GM23338 (cell line): Measurements from ENCODE around the gene RBL2. TPM values are rescaled to one million over a fixed set of nuclear protein-coding genes. Genes with fewer than 3 reads are reported as not detected.
A peak's percentile ranks its signal among the peaks of the same experiment; 100 is the strongest.

Experiments used
- ATAC-seq: fragments of 200-7000 bp; cut with Tn5 transposase; 3 replicates; pipeline ENCODE4 v1.9.1; 2020
- DNase-seq: peaks from one replicate; pipeline ENCODE4 v3.0.0-alpha.2; 2015; ENCODE audit warnings: low spot score
- H2AFZ ChIP-seq: fragments of 200-600 bp; sonication (generic); 2 replicates; pipeline ENCODE4 v1.8.0; 2016; ENCODE audit warnings: antibody characterized with exemption, mild to moderate bottlenecking, moderate library complexity
- H3F3A ChIP-seq: fragments of 200-600 bp; sonication (generic); replicated peaks from 2 replicates; pipeline ENCODE4 v1.8.0; 2017; ENCODE audit warnings: antibody characterized with exemption, mixed run types, low read depth
- H3K27ac ChIP-seq: fragments of 200-600 bp; sonication (generic); 2 replicates; pipeline ENCODE4 v1.6.1; 2016; ENCODE audit warnings: low read depth
- H3K27me3 ChIP-seq: fragments of 200-600 bp; sonication (generic); 2 replicates; pipeline ENCODE4 v1.8.0; 2016; ENCODE audit warnings: mild to moderate bottlenecking, mixed run types, moderate library complexity; ENCODE audit not compliant: insufficient read depth
- H3K36me3 ChIP-seq: fragments of 200-600 bp; sonication (generic); 2 replicates; pipeline ENCODE4 v1.8.0; 2016; ENCODE audit warnings: mild to moderate bottlenecking; ENCODE audit not compliant: insufficient read depth
- H3K4me1 ChIP-seq: fragments of 200-600 bp; sonication (generic); 2 replicates; pipeline ENCODE4 v1.8.0; 2016; ENCODE audit warnings: mild to moderate bottlenecking, moderate library complexity; ENCODE audit not compliant: insufficient read depth
- H3K4me2 ChIP-seq: fragments of 200-600 bp; sonication (generic); 2 replicates; pipeline ENCODE4 v1.7.1; 2017; ENCODE audit warnings: mixed run types
- H3K4me3 ChIP-seq: fragments of 200-600 bp; sonication (generic); 2 replicates; pipeline ENCODE4 v1.6.1; 2016; ENCODE audit warnings: mixed run types
- H3K79me2 ChIP-seq: fragments of 200-600 bp; sonication (generic); replicated peaks from 2 replicates; pipeline ENCODE4 v1.8.0; 2017; ENCODE audit warnings: mild to moderate bottlenecking; ENCODE audit not compliant: insufficient read depth
- H3K9me2 ChIP-seq: fragments of 200-600 bp; sonication (generic); 2 replicates; pipeline ENCODE4 v1.8.0; 2017; ENCODE audit not compliant: insufficient read depth
- H4K20me1 ChIP-seq: fragments of 200-600 bp; sonication (generic); replicated peaks from 2 replicates; pipeline ENCODE4 v1.8.0; 2017; ENCODE audit warnings: mild to moderate bottlenecking; ENCODE audit not compliant: insufficient read depth
- H3K27ac Mint-ChIP-seq: 2 replicates; pipeline ENCODE4 v1.8.0; 2020; ENCODE audit warnings: inconsistent platforms, mild to moderate bottlenecking, moderate library complexity, mixed read lengths
- H3K27me3 Mint-ChIP-seq: 3 replicates; pipeline ENCODE4 v1.8.0; 2022; ENCODE audit warnings: low read depth, mild to moderate bottlenecking, moderate library complexity, mixed read lengths, inconsistent platforms; ENCODE audit not compliant: insufficient read depth, poor library complexity
- H3K36me3 Mint-ChIP-seq: 3 replicates; pipeline ENCODE4 v1.8.0; 2021; ENCODE audit warnings: low read depth, mild to moderate bottlenecking, inconsistent platforms, moderate library complexity, mixed read lengths
- H3K4me1 Mint-ChIP-seq: 3 replicates; pipeline ENCODE4 v1.8.0; 2020; ENCODE audit warnings: mild to moderate bottlenecking, inconsistent platforms, mixed read lengths
- H3K4me3 Mint-ChIP-seq: 3 replicates; pipeline ENCODE4 v1.8.0; 2021; ENCODE audit warnings: moderate library complexity, mild to moderate bottlenecking, inconsistent platforms, mixed read lengths
- H3K9me3 Mint-ChIP-seq: 3 replicates; pipeline ENCODE4 v1.8.0; 2020; ENCODE audit warnings: moderate library complexity, mild to moderate bottlenecking, inconsistent platforms, mixed read lengths
- CREB1 ChIP-seq: fragments of 250-450 bp; sonication (Bioruptor Pico); IDR thresholded peaks from 2 replicates; pipeline ENCODE4 v1.5.0; 2020; ENCODE audit warnings: low read depth, mild to moderate bottlenecking, moderate library complexity
- CTCF ChIP-seq, 2 experiments: fragments of 200-600 bp in 1 of 2; sonication (generic) in 1 of 2; conservative IDR thresholded peaks; 2 replicates each; pipeline versions ENCODE4 v1.5.1 to v1.6.1; 2016 to 2017; ENCODE audit warnings: antibody characterized with exemption in 2 of 2, low read depth in 2 of 2, mild to moderate bottlenecking in 2 of 2, moderate library complexity in 1 of 2
- JUNB ChIP-seq: IDR thresholded peaks from one replicate; pipeline ENCODE4 v1.6.1; 2016; ENCODE audit warnings: antibody characterized with exemption; ENCODE audit not compliant: unreplicated experiment
- POLR2AphosphoS5 ChIP-seq: IDR thresholded peaks from 2 replicates; pipeline ENCODE4 v1.6.1; 2016; ENCODE audit warnings: antibody characterized with exemption, low read depth
- STAT1 ChIP-seq: IDR thresholded peaks from one replicate; pipeline ENCODE4 v1.6.1; 2016; ENCODE audit warnings: antibody characterized with exemption; ENCODE audit not compliant: unreplicated experiment
- ZNF331 ChIP-seq: fragments of 250-450 bp; sonication (Bioruptor Pico); IDR thresholded peaks from 2 replicates; pipeline ENCODE4 v1.5.0; 2020; ENCODE audit warnings: low read depth, mild to moderate bottlenecking, moderate library complexity
- polyA plus RNA-seq: library from polyadenylated mRNA; unstranded; fragments of >200 nt; fragmentation: Nextera tagmentation; extraction: Ambion mirVana; gene quantifications from 2 replicates; pipeline ENCODE4 v1.2.1, GENCODE V29; 2016
- total RNA-seq: library from RNA; depleted of rRNA; stranded (reverse); fragments of >200 nt; shearing (Covaris generic); gene quantifications from 2 replicates; pipeline ENCODE4 v1.2.3, GENCODE V29; 2014
- TF ChIP-seq, protein P1 (sequence below): fragments of 250-450 bp; sonication (Bioruptor Pico); IDR thresholded peaks from 2 replicates; pipeline ENCODE4 v1.5.0; 2020; ENCODE audit warnings: mild to moderate bottlenecking, moderate library complexity
- TF ChIP-seq, protein P2 (sequence below): IDR thresholded peaks from 2 replicates; pipeline ENCODE4 v1.6.1; 2016; ENCODE audit warnings: antibody characterized with exemption

Gene RBL2
- total and polyA plus RNA-seq, 2 experiments from 2014 or later: 15.4 to 43.3 TPM

DNA sequence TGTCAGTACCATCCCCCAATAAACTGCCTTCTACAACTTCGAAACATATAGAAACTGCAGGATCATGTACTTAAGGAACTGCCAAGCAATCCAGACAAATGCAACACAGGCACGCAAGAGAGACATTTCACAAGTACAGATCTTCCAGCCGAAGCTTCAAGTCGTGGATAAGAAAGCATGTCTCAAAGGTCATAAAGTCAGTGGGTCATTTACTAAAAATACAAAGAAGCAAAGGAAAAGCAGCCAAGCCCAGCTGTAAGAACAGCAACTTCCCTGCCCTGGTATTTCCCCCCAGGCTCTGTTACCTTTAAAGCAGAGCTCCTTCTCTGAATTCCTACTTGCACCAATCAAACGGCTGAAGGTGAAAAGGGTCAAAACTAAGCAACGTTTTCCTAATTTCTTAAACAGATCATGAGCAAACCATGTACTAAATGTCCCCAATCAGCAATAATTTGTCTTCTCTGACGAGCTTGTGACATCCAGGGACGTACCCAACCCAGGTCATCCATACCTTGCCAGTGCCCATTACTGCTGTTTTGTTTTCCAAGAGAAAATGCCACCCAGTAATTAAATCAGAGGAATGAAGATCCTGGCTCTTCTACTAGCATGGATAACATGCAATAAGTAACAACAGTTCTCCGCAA lies 67.1 kb downstream of the RBL2 start (continued):
- TF ChIP-seq, protein P1, sequence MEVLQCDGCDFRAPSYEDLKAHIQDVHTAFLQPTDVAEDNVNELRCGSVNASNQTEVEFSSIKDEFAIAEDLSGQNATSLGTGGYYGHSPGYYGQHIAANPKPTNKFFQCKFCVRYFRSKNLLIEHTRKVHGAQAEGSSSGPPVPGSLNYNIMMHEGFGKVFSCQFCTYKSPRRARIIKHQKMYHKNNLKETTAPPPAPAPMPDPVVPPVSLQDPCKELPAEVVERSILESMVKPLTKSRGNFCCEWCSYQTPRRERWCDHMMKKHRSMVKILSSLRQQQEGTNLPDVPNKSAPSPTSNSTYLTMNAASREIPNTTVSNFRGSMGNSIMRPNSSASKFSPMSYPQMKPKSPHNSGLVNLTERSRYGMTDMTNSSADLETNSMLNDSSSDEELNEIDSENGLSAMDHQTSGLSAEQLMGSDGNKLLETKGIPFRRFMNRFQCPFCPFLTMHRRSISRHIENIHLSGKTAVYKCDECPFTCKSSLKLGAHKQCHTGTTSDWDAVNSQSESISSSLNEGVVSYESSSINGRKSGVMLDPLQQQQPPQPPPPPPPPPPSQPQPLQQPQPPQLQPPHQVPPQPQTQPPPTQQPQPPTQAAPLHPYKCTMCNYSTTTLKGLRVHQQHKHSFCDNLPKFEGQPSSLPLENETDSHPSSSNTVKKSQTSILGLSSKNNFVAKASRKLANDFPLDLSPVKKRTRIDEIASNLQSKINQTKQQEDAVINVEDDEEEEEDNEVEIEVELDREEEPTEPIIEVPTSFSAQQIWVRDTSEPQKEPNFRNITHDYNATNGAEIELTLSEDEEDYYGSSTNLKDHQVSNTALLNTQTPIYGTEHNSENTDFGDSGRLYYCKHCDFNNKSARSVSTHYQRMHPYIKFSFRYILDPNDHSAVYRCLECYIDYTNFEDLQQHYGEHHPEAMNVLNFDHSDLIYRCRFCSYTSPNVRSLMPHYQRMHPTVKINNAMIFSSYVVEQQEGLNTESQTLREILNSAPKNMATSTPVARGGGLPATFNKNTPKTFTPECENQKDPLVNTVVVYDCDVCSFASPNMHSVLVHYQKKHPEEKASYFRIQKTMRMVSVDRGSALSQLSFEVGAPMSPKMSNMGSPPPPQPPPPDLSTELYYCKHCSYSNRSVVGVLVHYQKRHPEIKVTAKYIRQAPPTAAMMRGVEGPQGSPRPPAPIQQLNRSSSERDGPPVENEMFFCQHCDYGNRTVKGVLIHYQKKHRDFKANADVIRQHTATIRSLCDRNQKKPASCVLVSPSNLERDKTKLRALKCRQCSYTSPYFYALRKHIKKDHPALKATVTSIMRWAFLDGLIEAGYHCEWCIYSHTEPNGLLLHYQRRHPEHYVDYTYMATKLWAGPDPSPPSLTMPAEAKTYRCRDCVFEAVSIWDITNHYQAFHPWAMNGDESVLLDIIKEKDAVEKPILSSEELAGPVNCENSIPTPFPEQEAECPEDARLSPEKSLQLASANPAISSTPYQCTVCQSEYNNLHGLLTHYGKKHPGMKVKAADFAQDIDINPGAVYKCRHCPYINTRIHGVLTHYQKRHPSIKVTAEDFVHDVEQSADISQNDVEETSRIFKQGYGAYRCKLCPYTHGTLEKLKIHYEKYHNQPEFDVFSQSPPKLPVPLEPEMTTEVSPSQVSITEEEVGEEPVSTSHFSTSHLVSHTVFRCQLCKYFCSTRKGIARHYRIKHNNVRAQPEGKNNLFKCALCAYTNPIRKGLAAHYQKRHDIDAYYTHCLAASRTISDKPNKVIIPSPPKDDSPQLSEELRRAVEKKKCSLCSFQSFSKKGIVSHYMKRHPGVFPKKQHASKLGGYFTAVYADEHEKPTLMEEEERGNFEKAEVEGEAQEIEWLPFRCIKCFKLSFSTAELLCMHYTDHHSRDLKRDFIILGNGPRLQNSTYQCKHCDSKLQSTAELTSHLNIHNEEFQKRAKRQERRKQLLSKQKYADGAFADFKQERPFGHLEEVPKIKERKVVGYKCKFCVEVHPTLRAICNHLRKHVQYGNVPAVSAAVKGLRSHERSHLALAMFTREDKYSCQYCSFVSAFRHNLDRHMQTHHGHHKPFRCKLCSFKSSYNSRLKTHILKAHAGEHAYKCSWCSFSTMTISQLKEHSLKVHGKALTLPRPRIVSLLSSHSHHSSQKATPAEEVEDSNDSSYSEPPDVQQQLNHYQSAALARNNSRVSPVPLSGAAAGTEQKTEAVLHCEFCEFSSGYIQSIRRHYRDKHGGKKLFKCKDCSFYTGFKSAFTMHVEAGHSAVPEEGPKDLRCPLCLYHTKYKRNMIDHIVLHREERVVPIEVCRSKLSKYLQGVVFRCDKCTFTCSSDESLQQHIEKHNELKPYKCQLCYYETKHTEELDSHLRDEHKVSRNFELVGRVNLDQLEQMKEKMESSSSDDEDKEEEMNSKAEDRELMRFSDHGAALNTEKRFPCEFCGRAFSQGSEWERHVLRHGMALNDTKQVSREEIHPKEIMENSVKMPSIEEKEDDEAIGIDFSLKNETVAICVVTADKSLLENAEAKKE (CRISPR knock-in tag): no peak
- TF ChIP-seq CREB1 (no peak), POLR2AphosphoS5 (no peak)

DNA sequence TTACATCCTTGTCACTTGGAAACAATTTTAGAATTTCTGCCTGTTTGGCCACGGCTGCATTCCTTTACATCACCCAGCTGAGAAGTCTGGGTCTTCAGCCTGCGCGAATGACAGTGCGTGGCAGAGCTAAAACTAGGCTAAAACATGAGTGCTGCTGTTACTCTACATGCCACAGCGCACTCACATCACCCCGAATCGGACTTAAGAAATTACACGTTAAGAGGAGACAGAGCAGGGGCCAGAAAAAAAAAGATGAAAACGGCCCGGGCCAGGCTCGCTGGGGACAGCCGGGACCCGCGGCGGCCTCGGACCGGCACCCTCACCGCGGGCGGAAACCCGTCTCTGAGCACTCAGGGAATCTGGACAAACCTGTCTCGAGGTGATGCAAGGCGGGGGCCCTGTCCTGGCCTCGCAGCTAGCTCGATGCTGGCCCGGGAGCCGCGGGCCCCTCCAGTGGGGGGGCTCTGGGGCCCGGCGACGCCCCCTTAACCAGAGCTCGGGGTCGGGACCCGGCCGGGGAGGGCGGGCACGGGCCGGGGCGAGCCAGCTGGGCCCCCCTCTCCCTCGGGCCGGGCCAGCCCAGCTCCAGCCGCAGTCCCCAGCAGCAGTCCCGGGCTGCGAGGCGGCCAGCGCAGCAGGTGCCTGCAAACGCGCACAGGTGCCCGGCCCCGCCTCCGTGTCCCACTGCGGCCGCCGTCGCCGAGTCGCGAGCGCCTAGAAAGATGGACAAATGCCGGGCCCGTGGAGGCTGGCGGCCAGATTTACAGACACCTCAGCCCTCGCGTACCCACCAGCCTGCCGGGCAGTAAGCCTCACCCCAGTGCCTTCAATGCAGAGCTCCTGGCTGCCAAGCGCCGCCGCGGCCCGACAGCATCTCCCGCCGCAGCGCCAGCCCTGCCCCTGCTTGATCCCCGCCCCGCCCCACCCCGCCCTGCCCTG lies 68.3 kb downstream of the RBL2 start, which contains the start of gene AKTIP:
Gene AKTIP (minus strand): TSS at position 879 of the 939 bp plus-strand sequence. CDS start 2,950 bp downstream, outside the sequence.
- DNase-seq: peak; percentile 74
- H3K4me1 ChIP-seq: peaks cover 29% of the 10 kb centered on the region
- Mint-ChIP-seq H3K4me3 (peak within 1 kb of the TSS; percentile 98), H3K4me1 (peaks cover 27% of the 10 kb centered on the region), H3K36me3 (no peaks in the 10 kb centered on the region; the same call in 2 of the 3 replicates), H3K9me3 (no peaks in the 10 kb centered on the region; the same call in 2 of the 3 replicates), H3K27me3 (peaks cover 3% of the 10 kb centered on the region), H3K27ac (peak within 1 kb of the TSS; percentile 92)
- H3K27me3 ChIP-seq: no peaks in the 10 kb centered on the region
- H3F3A ChIP-seq: no peaks in the 10 kb centered on the region; the same call in 1 of the 2 replicates
- peaks cover 11% of the 10 kb centered on the region for H3K9me2 ChIP-seq
- ATAC-seq: peak; percentile 60
- peaks cover 39% of the 10 kb centered on the region for H3K79me2 ChIP-seq
- peaks cover 4% of the 10 kb centered on the region; the same call in 1 of the 2 replicates for H3K36me3 ChIP-seq
- peaks cover 6% of the 10 kb centered on the region for H4K20me1 ChIP-seq
- H3K27ac ChIP-seq: peak within 1 kb of the TSS; percentile 95
- peak within 1 kb of the TSS; percentile 91 for H3K4me2 ChIP-seq
- H3K4me3 ChIP-seq: peak within 1 kb of the TSS; percentile 83
- H2AFZ ChIP-seq: peak within 1 kb of the TSS; percentile 81
- TF ChIP-seq ZNF331 (CRISPR knock-in tag) (no peak), CREB1 (no peak), STAT1 (no peak), CTCF (conservative IDR thresholded peaks at IDR 0.05; ENCODE audit: low read depth in 2 of 2) (no peak), JUNB (no peak)
- TF ChIP-seq, protein P2, sequence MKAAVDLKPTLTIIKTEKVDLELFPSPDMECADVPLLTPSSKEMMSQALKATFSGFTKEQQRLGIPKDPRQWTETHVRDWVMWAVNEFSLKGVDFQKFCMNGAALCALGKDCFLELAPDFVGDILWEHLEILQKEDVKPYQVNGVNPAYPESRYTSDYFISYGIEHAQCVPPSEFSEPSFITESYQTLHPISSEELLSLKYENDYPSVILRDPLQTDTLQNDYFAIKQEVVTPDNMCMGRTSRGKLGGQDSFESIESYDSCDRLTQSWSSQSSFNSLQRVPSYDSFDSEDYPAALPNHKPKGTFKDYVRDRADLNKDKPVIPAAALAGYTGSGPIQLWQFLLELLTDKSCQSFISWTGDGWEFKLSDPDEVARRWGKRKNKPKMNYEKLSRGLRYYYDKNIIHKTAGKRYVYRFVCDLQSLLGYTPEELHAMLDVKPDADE: no peak
